Astrocyte of the cerebellum (primary cell): Measurements from ENCODE around the gene HMX1.

ENCODE experiments used
- DNase-seq: peaks from one replicate; pipeline ENCODE4 v3.0.0-alpha.2; 2011; ENCODE audit warnings: low read depth
- H3K4me3 ChIP-seq: 2 replicates; pipeline ENCODE4 v1.5.1; 2011; ENCODE audit warnings: mild to moderate bottlenecking, low read depth, low read length, moderate library complexity
- in situ Hi-C: cut with HindIII; loops from 2 replicates; pipeline ENCODE4 v1.10.0; 2017; ENCODE audit warnings: low sequenced_read_pairs
- TF ChIP-seq, protein P1 (sequence below): IDR thresholded peaks from 2 replicates; pipeline ENCODE4 v1.5.1; 2012; ENCODE audit warnings: low read length, low read depth, moderate library complexity, mild to moderate bottlenecking; ENCODE audit errors: missing control alignments

Gene HMX1

DNA sequence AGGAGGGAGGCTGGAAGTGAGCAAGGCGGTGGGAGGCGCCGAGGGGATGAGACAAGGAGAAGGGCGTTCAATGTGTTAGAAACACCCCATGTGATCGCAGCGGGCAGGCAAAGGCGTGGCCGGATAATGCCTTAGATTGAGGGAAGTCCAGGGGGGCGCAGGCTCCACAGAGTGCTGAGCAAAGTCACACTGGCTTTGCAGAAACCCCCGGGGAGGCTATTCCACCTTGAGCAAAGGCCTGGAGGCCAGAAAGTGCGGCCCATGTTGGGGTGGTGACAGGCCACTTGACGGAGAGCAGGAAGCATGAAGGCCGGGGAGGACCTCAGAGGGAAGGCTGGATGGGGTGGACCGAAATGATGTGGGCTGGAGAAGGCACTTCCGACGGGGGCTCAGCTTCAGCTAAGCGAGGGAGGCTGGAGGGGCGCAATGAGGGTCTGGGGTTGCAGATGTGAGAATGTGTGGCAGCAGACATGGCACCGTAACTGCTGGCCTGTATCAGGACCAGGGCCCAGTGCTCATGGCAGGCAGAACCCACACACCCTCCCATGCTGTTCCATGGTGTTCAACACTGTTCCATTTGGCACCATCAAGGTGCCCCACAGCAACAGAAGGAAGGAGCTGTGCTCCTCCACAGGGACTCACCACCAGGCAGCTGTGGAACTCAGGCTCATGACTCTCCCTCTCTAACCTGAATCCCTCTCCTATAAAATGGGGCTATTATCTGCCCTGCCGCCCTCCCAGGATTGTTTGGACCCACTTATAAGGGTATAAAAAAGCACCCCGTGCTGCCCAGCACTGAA is 50.3 kb downstream of the HMX1 start:
- in situ Hi-C loops = no loop called here
- DNase-seq = no peak
- TF ChIP-seq, protein P1, sequence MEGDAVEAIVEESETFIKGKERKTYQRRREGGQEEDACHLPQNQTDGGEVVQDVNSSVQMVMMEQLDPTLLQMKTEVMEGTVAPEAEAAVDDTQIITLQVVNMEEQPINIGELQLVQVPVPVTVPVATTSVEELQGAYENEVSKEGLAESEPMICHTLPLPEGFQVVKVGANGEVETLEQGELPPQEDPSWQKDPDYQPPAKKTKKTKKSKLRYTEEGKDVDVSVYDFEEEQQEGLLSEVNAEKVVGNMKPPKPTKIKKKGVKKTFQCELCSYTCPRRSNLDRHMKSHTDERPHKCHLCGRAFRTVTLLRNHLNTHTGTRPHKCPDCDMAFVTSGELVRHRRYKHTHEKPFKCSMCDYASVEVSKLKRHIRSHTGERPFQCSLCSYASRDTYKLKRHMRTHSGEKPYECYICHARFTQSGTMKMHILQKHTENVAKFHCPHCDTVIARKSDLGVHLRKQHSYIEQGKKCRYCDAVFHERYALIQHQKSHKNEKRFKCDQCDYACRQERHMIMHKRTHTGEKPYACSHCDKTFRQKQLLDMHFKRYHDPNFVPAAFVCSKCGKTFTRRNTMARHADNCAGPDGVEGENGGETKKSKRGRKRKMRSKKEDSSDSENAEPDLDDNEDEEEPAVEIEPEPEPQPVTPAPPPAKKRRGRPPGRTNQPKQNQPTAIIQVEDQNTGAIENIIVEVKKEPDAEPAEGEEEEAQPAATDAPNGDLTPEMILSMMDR = no peak
- H3K4me3 ChIP-seq = no peak overlapping the region

DNA sequence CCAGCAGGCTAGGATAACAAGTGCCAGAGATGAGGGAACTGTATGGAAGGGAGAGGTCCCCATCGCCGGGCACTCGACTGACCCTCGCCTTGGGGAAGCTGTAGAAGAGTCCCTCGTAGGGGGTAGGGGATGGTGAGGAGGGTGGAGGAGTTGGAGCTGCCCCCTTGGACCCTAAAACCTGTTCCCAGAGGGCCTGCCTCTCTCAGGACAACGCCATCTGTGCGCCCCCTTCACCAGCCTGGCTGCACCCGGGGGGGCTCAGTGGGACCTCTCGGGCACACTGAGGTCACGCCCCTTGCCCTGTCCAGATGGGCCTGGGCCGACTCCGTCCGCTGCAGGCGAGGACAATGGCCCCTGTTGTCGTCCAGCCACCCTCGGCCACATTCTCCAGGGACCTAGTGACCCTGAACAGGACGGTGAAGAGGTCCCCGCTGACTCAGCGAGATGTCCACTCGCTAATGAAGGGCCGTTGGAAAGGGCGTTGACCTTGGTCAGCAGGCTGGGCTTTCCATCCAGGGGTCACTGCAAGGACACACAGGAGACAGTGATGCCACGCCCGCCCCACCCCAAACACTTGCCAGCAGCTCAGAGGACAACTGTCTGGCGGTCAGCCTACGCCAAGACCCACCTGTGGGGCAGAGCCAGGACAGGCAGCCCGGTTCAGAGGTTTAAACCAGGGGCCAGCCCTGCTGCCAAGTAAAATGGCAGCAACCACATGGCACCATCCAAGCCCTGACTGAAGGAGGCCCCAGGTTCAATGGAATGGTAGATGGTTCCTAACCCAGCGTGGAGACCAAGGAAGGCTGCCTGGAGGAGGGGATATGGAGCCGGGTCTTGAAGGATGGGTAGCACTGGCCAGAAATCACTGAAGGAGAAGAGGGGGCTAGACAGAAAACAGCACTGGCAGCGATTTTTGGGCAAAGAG is 51.2 kb downstream of the HMX1 start:
- DNase-seq = no peak
- in situ Hi-C loops = no loop called here
- TF ChIP-seq, protein P1 = no peak
- no peak overlapping the region for H3K4me3 ChIP-seq

DNA sequence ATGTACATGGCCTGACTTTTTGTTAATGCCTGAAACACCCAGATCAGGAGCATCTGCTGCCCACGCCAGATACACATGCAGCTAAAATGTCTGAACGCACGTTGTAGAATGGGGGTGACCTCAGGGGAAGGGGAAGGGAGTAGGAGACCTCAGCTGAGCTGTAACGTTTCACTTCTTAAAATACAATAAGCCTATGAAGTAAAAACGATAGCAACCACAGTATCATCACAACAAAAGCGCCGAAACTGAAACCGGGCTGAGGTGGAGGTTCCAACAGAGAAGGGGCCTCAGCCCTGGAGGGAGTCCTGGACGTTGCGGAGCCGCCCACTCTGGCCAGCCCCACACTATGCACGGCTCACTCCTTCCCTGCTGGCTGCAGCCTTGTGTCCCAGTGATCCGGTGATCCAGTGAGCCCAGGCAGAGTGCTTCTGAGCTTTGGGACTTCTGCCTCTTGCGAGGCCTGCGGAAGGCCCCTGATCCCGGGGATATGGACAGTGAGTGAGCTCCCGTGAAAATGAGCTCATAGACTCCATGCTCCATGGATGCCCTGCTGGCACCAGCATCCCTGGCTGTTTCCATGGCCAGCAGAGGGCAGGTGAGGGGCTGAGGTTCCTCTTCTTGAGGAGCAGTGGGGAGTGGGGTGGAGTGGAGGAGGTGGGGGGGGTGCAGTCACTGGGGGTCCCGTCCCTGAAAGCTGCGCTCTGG is 52.0 kb downstream of the HMX1 start:
- no peak overlapping the region for H3K4me3 ChIP-seq
- in situ Hi-C loops = no loop called here
- TF ChIP-seq, protein P1 = no peak
- DNase-seq = no peak

DNA sequence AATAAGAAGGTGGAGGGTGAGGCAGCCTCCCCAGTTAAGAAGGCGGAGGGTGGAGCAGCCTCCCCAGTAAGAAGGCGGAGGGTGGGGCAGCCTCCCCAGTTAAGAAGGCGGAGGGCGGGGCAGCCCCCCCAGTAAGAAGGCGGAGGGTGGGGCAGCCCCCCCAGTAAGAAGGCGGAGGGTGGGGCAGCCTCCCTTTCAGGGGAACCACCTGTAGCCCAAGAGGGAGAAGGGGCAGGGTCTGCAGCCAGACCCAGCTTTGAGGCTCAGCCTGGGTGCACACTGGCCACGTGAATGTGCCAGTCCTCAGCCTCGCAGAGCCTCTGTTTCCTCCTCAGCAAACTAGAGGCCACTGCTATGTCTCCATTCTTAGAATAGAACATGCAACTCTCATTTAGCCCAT is 52.6 kb downstream of the HMX1 start:
- no peak for DNase-seq
- TF ChIP-seq, protein P1 = no peak
- in situ Hi-C loops = no loop called here

DNA sequence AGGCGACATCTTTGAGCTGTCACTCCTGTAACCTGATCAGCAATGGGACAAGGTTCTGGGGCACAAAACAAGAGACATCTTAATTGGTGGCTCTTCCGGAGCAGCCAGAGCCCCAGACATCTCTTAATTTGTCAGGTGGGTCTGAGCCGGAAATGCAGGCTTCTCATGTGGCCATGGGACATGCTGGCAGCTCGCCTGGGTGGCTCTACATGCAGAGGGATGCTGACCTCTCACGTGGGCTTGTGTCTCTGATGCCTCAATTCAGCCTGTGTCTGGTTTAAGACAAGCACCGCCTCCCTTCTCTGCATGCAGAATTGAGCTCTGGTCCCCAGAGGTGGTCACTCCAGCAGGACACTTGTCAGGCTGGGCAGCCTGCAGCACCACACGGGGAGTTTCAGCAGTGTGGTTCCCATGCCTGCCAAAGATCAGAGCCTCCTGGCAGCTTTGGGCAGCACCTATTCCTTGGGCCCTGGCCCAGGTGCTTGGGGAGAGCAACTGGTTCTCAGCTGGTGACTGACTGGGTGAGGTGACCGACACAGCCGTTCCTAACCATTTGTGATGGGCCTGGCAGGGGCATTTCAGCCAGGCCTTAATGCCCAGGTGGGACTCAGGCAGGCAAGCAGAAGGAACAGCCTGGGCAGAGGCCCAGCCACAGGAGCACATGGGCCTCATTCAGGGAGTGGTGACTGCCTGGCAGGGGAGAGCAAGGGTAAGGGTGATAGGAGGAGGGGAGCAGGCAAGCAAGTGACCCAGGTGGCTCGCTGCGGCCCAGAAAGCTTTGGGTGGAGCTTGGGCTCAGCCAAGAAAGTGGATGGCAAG is 53.4 kb downstream of the HMX1 start:
- H3K4me3 ChIP-seq = no peak overlapping the region
- no peak for DNase-seq
- in situ Hi-C loops = no loop called here
- TF ChIP-seq, protein P1 = no peak

More for the DNA sequence above, 52.6 kb downstream of the HMX1 start:
- H3K4me3 ChIP-seq = no peak overlapping the region

DNA sequence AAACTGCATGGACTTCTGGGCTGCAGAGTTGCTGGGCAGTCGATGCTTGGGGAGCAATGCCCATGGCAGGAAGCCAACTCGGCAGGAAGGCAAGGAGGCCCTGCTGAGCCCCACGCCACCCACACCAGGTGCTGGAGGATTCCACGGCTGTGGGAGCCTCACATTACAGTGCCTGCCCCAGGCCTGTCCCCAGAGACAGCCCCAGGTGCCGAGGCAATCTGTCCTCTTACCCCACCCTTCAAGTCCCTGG is 53.9 kb downstream of the HMX1 start:
- no peak overlapping the region for H3K4me3 ChIP-seq
- no peak for DNase-seq
- TF ChIP-seq, protein P1 = no peak
- in situ Hi-C loops = no loop called here
